Thoracic aorta (tissue), 2 donors: Measurements from ENCODE around the gene FGFR2. TPM values are rescaled to one million over a fixed set of nuclear protein-coding genes. Genes with fewer than 3 reads are reported as not detected.

Experiments
- ATAC-seq: fragments of 150-250 bp; one replicate; pipeline ENCODE4 v1.8.0; 2017; ENCODE audit warnings: low read depth; ENCODE audit not compliant: insufficient number of reproducible peaks, low FRiP score
- DNase-seq: peaks from one replicate; pipeline ENCODE4 v3.0.0-alpha.2; 2020; ENCODE audit warnings: low spot score
- H3K27ac ChIP-seq, 2 donors: fragments of 200-600 bp; sonication (generic); 1 replicate in 1 of 2; 2 replicates in 1 of 2; pipeline ENCODE4 v1.5.1; 2016; ENCODE audit warnings: mild to moderate bottlenecking in 2 of 2, moderate library complexity in 2 of 2
- H3K27me3 ChIP-seq: fragments of 200-600 bp; sonication (generic); replicated peaks from 2 replicates; pipeline ENCODE4 v1.6.0; 2016; ENCODE audit warnings: mild to moderate bottlenecking; ENCODE audit not compliant: insufficient read depth
- H3K36me3 ChIP-seq: fragments of 200-600 bp; sonication (generic); one replicate; pipeline ENCODE4 v1.5.1; 2016
- H3K4me1 ChIP-seq, 2 donors: fragments of 200-600 bp; sonication (generic); 1 replicate in 1 of 2; 2 replicates in 1 of 2; pipeline versions ENCODE4 v1.5.1 to v1.6.0; 2016; ENCODE audit warnings: low read depth in 2 of 2, mild to moderate bottlenecking in 1 of 2; ENCODE audit not compliant: control insufficient read depth in 1 of 2
- H3K4me3 ChIP-seq: fragments of 200-600 bp; sonication (generic); 2 replicates; pipeline ENCODE4 v1.5.1; 2016; ENCODE audit warnings: mild to moderate bottlenecking
- H3K9me3 ChIP-seq: fragments of 200-600 bp; sonication (generic); 2 replicates; pipeline ENCODE4 v1.5.1; 2016
- CTCF ChIP-seq: fragments of 200-600 bp; sonication (generic); IDR thresholded peaks from one replicate; pipeline ENCODE4 v1.5.1; 2019; ENCODE audit warnings: antibody characterized with exemption
- total RNA-seq, 2 donors: library from RNA; depleted of rRNA; stranded (reverse); fragments of >200 nt; gene quantifications; one replicate each; pipeline versions ENCODE4 v1.1.0 to v1.2.3, GENCODE V29; 2016

FGFR2 gene
- total RNA-seq, 2 donors from 2014 or later, result 7.2 to 16.2 TPM

GRCh38 chr10:121509796-121510195 lies 88.4 kb downstream of the FGFR2 start:
- DNase-seq, result no peak
- H3K27me3 ChIP-seq, result no peaks in the 10 kb centered on the region
- H3K4me3 ChIP-seq, result no peak overlapping the region
- H3K4me1 ChIP-seq, result peaks cover 0 to 7% of the 10 kb centered on the region in 2 donors
- TF ChIP-seq CTCF, result no peak
- H3K9me3 ChIP-seq, result no peaks in the 10 kb centered on the region
- H3K27ac ChIP-seq, result no peak overlapping the region
- no peak for ATAC-seq
- no peaks in the 10 kb centered on the region for H3K36me3 ChIP-seq

GRCh38 chr10:121509112-121509511 lies 89.1 kb downstream of the FGFR2 start:
- H3K36me3 ChIP-seq, result no peaks in the 10 kb centered on the region
- H3K4me3 ChIP-seq, result no peak overlapping the region
- TF ChIP-seq CTCF, result no peak
- H3K9me3 ChIP-seq, result no peaks in the 10 kb centered on the region
- peaks cover 0 to 7% of the 10 kb centered on the region in 2 donors for H3K4me1 ChIP-seq
- ATAC-seq (no peak), DNase-seq (no peak)
- no peaks in the 10 kb centered on the region for H3K27me3 ChIP-seq
- no peak overlapping the region for H3K27ac ChIP-seq

- no peaks in the 10 kb centered on the region for H3K36me3 ChIP-seq
- ATAC-seq, result no peak
Measured at GRCh38 chr10:121503587-121504051, 94.6 kb downstream of the FGFR2 start.

GRCh38 chr10:121501796-121502195 lies 96.4 kb downstream of the FGFR2 start:
- DNase-seq (no peak), ATAC-seq (no peak)

More at GRCh38 chr10:121503587-121504051, 94.6 kb downstream of the FGFR2 start:
- Histone ChIP-seq H3K27me3 (no peaks in the 10 kb centered on the region), H3K27ac (no peak overlapping the region), H3K4me3 (no peak overlapping the region), H3K4me1 (no peaks in the 10 kb centered on the region), H3K9me3 (no peaks in the 10 kb centered on the region)
- TF ChIP-seq CTCF, result no peak
- no peak for DNase-seq

GRCh38 chr10:121500701-121501332 lies 97.4 kb downstream of the FGFR2 start:
- H3K4me3 ChIP-seq, result no peak overlapping the region
- no peaks in the 10 kb centered on the region for H3K4me1 ChIP-seq
- ATAC-seq, result no peak
- H3K27ac ChIP-seq, result no peak overlapping the region
- no peaks in the 10 kb centered on the region for H3K27me3 ChIP-seq
- no peaks in the 10 kb centered on the region for H3K9me3 ChIP-seq
- no peak for DNase-seq
- no peaks in the 10 kb centered on the region for H3K36me3 ChIP-seq
- no peak for TF ChIP-seq CTCF

More at GRCh38 chr10:121501796-121502195, 96.4 kb downstream of the FGFR2 start:
- no peaks in the 10 kb centered on the region for H3K9me3 ChIP-seq
- H3K4me1 ChIP-seq, result no peaks in the 10 kb centered on the region
- no peak overlapping the region for H3K4me3 ChIP-seq
- TF ChIP-seq CTCF, result no peak
- H3K36me3 ChIP-seq, result no peaks in the 10 kb centered on the region
- no peak overlapping the region for H3K27ac ChIP-seq
- H3K27me3 ChIP-seq, result no peaks in the 10 kb centered on the region
